ENCODE results near the gene AP2B1.
A peak's percentile ranks its signal among the peaks of the same experiment; 100 is the strongest.
"Not testable (repeated sequence)": the region's sequence is repeated elsewhere in the genome, so short reads cannot be mapped to it uniquely, and the experiment has no call there.

Gene AP2B1

DNA sequence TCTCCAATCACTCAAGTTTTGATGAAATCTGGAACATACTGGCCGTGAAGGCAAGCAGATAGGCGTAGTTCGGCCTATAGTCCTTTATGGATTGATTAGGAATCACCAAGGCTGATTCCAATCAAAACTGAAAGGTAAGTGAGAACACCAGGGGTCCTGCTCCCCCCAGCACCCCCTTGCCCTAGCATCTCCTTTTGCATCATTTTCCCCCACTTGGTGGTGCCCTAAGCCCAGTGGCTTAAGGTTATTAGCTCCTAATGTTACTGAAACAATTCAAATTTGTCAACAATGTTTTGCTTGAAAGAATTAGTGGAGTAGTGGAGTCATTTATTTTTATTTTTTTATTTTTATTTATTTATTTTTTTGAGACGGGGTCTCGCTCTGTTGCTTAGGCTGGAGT is 31.4 kb upstream of the AP2B1 start:
- no peak for DNase-seq
- no peak for ATAC-seq (replicated peaks)
- no peaks in the 10 kb centered on the region for H3K4me1 Mint-ChIP-seq (ENCODE audit: low read depth in 2 of 2)
- H3K9me3 Mint-ChIP-seq = no peaks in the 10 kb centered on the region
- H3K27ac Mint-ChIP-seq = no peak overlapping the region
- H3K27me3 Mint-ChIP-seq = peaks cover 6 to 9% of the 10 kb centered on the region in 2 donors
- no peak overlapping the region for H3K4me3 Mint-ChIP-seq
- H3K36me3 Mint-ChIP-seq (ENCODE audit: insufficient read depth) = no peaks in the 10 kb centered on the region

GRCh38 chr17:35557353-35557752 is 29.8 kb upstream of the AP2B1 start:
- Mint-ChIP-seq H3K4me3 (no peak overlapping the region), H3K9me3 (no peaks in the 10 kb centered on the region)
- no peak for ATAC-seq (replicated peaks)

GRCh38 chr17:35559495-35560210 is 27.5 kb upstream of the AP2B1 start:
- peaks cover 11 to 32% of the 10 kb centered on the region in 2 donors for H3K27me3 Mint-ChIP-seq
- H3K36me3 Mint-ChIP-seq (ENCODE audit: insufficient read depth) = peaks cover 3% of the 10 kb centered on the region
- DNase-seq (no peak), ATAC-seq (replicated peaks) (no peak)
- no peak overlapping the region for H3K27ac Mint-ChIP-seq
- no peaks in the 10 kb centered on the region for H3K4me1 Mint-ChIP-seq (ENCODE audit: low read depth in 2 of 2)
- H3K9me3 Mint-ChIP-seq = no peaks in the 10 kb centered on the region
- no peak overlapping the region for H3K4me3 Mint-ChIP-seq

More at GRCh38 chr17:35557353-35557752, 29.8 kb upstream of the AP2B1 start:
- no peak for DNase-seq
- no peaks in the 10 kb centered on the region for H3K36me3 Mint-ChIP-seq (ENCODE audit: insufficient read depth)
- H3K4me1 Mint-ChIP-seq (ENCODE audit: low read depth in 2 of 2) = no peaks in the 10 kb centered on the region
- H3K27ac Mint-ChIP-seq = no peak overlapping the region
- H3K27me3 Mint-ChIP-seq = peaks cover 6 to 15% of the 10 kb centered on the region in 2 donors

GRCh38 chr17:35560703-35561102 is 26.4 kb upstream of the AP2B1 start, which contains the start of gene SLFN14:
Gene SLFN14 (minus strand): TSS chr17:35560819. CDS start chr17:35558062, 2,757 bp downstream.
- no peak within 1 kb of the TSS for H3K27ac Mint-ChIP-seq
- H3K4me1 Mint-ChIP-seq (ENCODE audit: low read depth in 2 of 2) = no peaks in the 10 kb centered on the region
- H3K27me3 Mint-ChIP-seq = peaks cover 11 to 32% of the 10 kb centered on the region in 2 donors
- no peak for DNase-seq
- no peaks in the 10 kb centered on the region for H3K9me3 Mint-ChIP-seq
- H3K36me3 Mint-ChIP-seq (ENCODE audit: insufficient read depth) = peaks cover 3% of the 10 kb centered on the region
- no peak within 1 kb of the TSS for H3K4me3 Mint-ChIP-seq
- ATAC-seq (replicated peaks) = no peak

DNA sequence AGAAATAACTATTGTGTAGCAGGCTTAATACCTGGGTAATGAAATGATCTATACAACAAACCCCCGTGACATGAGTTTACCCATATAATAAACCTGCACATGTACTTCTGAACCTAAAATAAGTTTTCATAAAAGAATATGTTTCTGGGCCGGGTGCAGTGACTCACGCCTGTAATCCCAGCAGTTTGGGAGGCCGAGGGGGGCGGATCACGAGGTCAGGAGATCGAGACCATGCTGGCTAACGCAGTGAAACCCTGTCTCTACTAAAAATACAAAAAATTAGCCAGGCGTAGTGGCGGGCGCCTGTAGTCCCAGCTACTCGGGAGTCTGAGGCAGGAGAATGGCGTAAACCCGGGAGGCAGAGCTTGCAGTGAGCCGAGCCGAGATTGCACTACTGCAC is 23.9 kb upstream of the AP2B1 start:
- peaks cover 11 to 32% of the 10 kb centered on the region in 2 donors for H3K27me3 Mint-ChIP-seq
- H3K36me3 Mint-ChIP-seq (ENCODE audit: insufficient read depth); H3K4me1 Mint-ChIP-seq (ENCODE audit: low read depth in 2 of 2); H3K9me3 Mint-ChIP-seq; ATAC-seq (replicated peaks); H3K4me3 Mint-ChIP-seq; H3K27ac Mint-ChIP-seq; DNase-seq: not testable (repeated sequence)

DNA sequence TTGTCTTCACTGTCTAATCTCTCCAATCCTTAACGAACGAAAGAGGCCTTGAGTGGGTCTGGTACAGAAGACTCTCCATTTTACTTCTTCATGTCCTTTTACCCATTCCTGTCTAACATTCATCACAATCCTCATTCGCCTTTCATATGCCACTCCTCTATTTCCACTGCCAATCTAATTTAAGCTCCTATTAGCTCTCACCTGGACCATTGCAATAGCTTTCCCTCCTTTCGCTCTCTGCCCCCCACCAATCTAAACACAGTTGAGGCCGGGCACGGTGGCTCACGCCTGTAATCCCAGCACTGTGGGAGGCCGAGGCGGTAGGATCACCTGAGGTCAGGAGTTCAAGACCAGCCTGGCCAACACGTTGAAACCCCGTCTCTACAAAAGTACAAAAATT is 20.2 kb upstream of the AP2B1 start:
- H3K4me3 Mint-ChIP-seq = peak overlapping the region; percentile 87 to 91
- peaks cover 18 to 27% of the 10 kb centered on the region in 2 donors for H3K4me1 Mint-ChIP-seq (ENCODE audit: low read depth in 2 of 2)
- no peak for ATAC-seq (replicated peaks)
- peaks cover 5 to 21% of the 10 kb centered on the region in 2 donors for H3K27me3 Mint-ChIP-seq
- no peak overlapping the region for H3K27ac Mint-ChIP-seq
- H3K9me3 Mint-ChIP-seq = no peaks in the 10 kb centered on the region
- peaks cover 13% of the 10 kb centered on the region for H3K36me3 Mint-ChIP-seq (ENCODE audit: insufficient read depth)
- no peak for DNase-seq

DNA sequence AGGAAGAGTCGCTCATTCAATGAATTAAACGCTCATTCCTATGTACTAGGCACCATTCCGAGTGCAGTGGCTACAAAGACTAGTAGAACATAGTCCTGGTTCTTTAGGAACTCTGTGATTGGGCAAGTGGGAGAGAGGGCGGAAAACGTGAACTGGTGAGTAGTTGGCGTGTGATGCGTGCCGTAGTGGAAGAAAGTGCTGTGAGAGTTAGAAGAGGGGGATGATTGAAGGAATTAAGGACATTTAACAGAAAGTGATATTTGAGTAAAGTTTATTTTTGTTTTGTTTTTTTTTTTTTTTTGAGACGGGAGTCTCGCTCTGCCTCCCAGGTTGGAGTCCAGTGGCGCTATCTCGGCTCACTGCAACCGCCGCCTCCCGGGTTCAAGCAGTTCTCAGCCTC is 18.6 kb upstream of the AP2B1 start:
- Mint-ChIP-seq H3K36me3 (ENCODE audit: insufficient read depth) (peaks cover 18% of the 10 kb centered on the region), H3K4me3 (peak overlapping the region; percentile 87 to 91), H3K9me3 (no peaks in the 10 kb centered on the region), H3K4me1 (ENCODE audit: low read depth in 2 of 2) (peaks cover 18 to 27% of the 10 kb centered on the region in 2 donors), H3K27ac (peak overlapping the region; percentile 87 to 92), H3K27me3 (peaks cover 3 to 5% of the 10 kb centered on the region in 2 donors)
- DNase-seq = no peak
- ATAC-seq (replicated peaks) = peak; percentile 25

GRCh38 chr17:35569405-35569804 is 17.7 kb upstream of the AP2B1 start:
- Mint-ChIP-seq H3K4me3 (peak overlapping the region; percentile 64 to 87), H3K36me3 (ENCODE audit: insufficient read depth) (peaks cover 20% of the 10 kb centered on the region), H3K27me3 (no peaks in the 10 kb centered on the region), H3K9me3 (no peaks in the 10 kb centered on the region), H3K4me1 (ENCODE audit: low read depth in 2 of 2) (peaks cover 18 to 27% of the 10 kb centered on the region in 2 donors), H3K27ac (peak overlapping the region in 1 of 2 donors; percentile 41)
- DNase-seq = no peak
- no peak for ATAC-seq (replicated peaks)

DNA sequence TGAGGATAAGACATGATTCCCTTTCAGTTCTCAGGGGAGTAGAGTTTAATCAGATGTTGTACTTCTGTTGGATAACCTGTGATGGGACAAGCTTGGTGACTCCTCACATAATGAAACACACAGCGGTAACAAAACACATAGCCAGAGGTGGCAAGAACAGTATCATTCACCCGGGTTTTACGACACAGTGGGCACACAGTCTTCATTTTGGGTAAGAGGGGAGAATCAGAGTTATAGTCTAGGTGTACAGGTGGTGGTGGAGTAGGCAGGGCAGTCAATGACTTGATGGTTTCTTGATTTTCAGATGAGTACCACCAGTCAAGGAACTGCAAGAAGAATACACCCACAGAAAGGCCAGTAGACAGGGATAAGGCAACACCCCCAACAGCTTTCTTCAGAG is 11.4 kb upstream of the AP2B1 start:
- H3K9me3 Mint-ChIP-seq = no peaks in the 10 kb centered on the region
- no peak overlapping the region for H3K27ac Mint-ChIP-seq
- no peak overlapping the region for H3K4me3 Mint-ChIP-seq
- DNase-seq (no peak), ATAC-seq (replicated peaks) (no peak)
- peaks cover 16 to 22% of the 10 kb centered on the region in 2 donors for H3K4me1 Mint-ChIP-seq (ENCODE audit: low read depth in 2 of 2)
- H3K36me3 Mint-ChIP-seq (ENCODE audit: insufficient read depth) = peaks cover 30% of the 10 kb centered on the region
- H3K27me3 Mint-ChIP-seq = no peaks in the 10 kb centered on the region

- Mint-ChIP-seq H3K27ac (peak overlapping the region; percentile 99 to 100), H3K4me1 (ENCODE audit: low read depth in 2 of 2) (peaks cover 16 to 19% of the 10 kb centered on the region in 2 donors), H3K9me3 (no peaks in the 10 kb centered on the region), H3K36me3 (ENCODE audit: insufficient read depth) (peaks cover 24% of the 10 kb centered on the region), H3K4me3 (peak overlapping the region; percentile 99 to 100), H3K27me3 (no peaks in the 10 kb centered on the region)
- DNase-seq (no peak), ATAC-seq (replicated peaks) (no peak)
These were observed 9.3 kb upstream of the AP2B1 start for GRCh38 chr17:35577830-35578196.

GRCh38 chr17:35578197-35578928 is 8.8 kb upstream of the AP2B1 start, which contains the start of gene PEX12:
Gene PEX12 (minus strand): TSS chr17:35578571. CDS start chr17:35578021, 550 bp downstream.
- peak; percentile 98 for ATAC-seq (replicated peaks)
- Mint-ChIP-seq H3K27me3 (no peaks in the 10 kb centered on the region), H3K27ac (peak within 1 kb of the TSS; percentile 99 to 100), H3K4me1 (ENCODE audit: low read depth in 2 of 2) (peaks cover 16 to 19% of the 10 kb centered on the region in 2 donors), H3K9me3 (no peaks in the 10 kb centered on the region), H3K4me3 (peak within 1 kb of the TSS; percentile 99 to 100), H3K36me3 (ENCODE audit: insufficient read depth) (peaks cover 22% of the 10 kb centered on the region)
- peak; percentile 82 to 84 (median 82) for DNase-seq

DNA sequence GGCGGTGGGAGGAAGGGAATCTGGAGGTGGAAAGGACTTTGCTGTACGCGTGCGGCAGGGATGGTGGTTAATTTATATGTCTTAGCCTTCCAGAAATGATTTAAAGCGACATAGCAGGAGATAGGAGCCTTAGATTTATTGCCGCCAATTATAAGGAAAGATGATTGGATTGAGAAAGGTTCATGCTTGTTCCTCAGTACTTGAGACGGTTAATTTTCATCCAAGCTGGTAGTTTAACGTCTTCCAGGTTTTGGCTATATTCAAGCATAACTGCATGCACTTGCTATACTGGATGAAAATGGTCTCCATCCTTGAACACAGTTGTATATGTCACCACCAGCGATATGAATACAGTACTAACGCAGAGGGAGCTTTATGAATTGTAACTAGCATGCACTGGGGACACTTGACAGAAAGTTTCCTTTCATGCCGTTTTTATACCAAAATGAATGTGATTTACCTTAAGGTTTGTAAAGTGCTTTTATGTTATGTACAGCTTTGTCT is 8.1 kb upstream of the AP2B1 start:
- Mint-ChIP-seq H3K4me3 (peak overlapping the region; percentile 99 to 100), H3K36me3 (ENCODE audit: insufficient read depth) (peaks cover 21% of the 10 kb centered on the region), H3K9me3 (no peaks in the 10 kb centered on the region), H3K27me3 (no peaks in the 10 kb centered on the region), H3K27ac (peak overlapping the region; percentile 99 to 100), H3K4me1 (ENCODE audit: low read depth in 2 of 2) (peaks cover 16 to 19% of the 10 kb centered on the region in 2 donors)
- no peak for ATAC-seq (replicated peaks)
- no peak for DNase-seq

DNA sequence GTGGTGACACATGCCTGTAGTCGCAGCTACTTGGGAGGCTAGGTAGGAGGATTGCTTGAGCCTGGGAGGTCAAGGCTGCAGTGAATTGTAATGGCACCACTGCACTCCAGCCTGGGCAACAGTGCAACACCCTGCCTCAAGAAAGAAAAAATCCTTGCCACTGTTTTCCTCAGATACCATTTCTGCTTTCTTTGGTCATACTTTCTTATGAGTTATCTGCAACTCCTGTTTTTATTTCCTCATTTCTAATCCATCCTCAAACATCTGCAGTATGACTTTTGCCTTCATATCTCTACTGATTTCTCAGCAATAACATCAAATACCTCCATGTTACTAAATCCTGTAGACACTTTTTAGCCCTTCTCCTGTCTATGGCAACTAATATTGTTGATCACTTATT is 3.1 kb upstream of the AP2B1 start:
- H3K27ac Mint-ChIP-seq = no peak overlapping the region
- no peak overlapping the region for H3K4me3 Mint-ChIP-seq
- H3K36me3 Mint-ChIP-seq (ENCODE audit: insufficient read depth) = peaks cover 13% of the 10 kb centered on the region
- H3K27me3 Mint-ChIP-seq = no peaks in the 10 kb centered on the region
- H3K4me1 Mint-ChIP-seq (ENCODE audit: low read depth in 2 of 2) = peaks cover 19 to 20% of the 10 kb centered on the region in 2 donors
- H3K9me3 Mint-ChIP-seq = no peaks in the 10 kb centered on the region
- ATAC-seq (replicated peaks) (no peak), DNase-seq (no peak)
